GM19395 (cell line): ENCODE measurements around the gene NOTUM.

Experiments
- ATAC-seq: cut with Tn5 transposase; IDR thresholded peaks from one replicate; pipeline ENCODE4 v1.9.1; 2021; ENCODE audit warnings: mild to moderate bottlenecking, moderate library complexity; ENCODE audit not compliant: unreplicated experiment

The NOTUM gene

GRCh38 chr17:81961087-81961511, at the start of gene NOTUM:
Gene NOTUM, minus strand, starts transcription at chr17:81961187. Its CDS starts 278 bp downstream, at chr17:81960909.
- no peak for ATAC-seq

DNA sequence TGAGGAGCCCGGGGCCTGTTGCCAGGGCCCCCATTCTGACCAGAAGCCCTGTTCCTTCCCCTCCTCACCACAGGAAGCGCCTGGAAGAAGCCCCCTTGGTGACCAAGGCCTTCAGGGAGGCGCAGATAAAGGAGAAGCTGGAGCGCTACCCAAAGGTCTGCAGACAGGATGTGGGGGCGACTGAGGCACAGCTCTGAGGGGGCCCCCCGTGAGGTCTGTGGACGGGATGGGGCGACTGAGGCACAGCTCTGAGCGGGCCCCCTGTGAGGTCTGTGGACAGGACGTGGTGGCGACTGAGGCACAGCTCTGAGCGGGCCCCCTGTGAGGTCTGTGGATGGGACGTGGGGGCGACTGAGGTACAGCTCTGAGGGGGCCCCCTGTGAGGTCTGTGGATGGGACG, 48.4 kb upstream of the NOTUM start:
- ATAC-seq = no peak

DNA sequence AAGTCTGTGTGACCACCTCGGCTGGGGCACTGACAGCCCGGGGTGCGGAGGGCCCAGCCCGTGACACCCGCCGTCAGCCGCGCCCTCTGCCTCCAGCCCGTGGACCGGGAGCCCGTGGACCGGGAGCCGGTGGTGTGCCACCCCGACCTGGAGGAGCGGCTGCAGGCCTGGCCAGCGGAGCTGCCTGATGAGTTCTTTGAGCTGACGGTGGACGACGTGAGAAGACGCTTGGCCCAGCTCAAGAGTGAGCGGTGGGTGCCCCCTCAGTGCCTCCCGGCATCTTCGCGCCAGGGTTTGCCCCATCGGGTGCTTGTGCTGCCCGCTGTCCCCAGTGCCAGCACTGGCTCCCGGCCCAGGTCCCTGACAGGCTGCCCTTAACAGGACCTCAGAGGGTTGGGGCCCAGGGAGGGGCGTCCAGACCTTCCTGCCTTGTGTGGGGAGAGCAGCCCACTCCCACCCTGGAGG, 48.0 kb upstream of the NOTUM start:
- no peak for ATAC-seq

DNA sequence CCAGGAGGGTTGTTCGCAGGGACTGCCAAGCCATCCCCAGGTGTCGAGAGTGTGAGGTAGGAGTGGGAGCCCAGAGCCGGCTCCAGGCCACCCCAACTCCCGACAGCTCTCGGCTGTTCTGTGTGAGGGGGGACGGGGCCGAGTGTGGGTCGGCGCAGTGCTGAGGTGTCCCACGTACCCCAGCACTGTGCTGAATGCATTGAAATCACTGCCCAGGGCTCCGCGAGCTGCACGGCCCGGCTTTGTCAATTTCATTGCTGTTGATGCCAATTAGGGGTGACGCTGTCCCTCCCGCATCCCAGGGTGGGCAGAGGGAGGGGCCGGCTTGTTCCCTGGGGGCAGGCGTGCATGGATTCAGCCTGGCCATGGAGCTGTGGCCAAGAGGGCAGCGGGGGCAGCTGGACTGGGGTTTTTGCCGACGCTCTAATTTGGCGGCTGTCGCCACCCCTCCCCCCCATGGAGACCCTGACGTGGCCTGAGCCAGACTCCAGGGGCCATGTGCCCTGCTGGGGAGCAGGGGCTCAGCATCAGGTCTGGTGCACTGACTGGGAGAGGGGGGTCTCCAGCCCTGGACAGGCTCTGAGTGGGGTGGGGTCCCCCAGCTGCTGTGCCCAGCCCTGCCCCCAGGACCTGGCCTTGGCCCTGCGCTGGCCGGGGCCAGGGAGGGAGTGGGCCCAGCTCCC, 47.4 kb upstream of the NOTUM start:
- ATAC-seq = no peak

- no peak for ATAC-seq
Measured at GRCh38 chr17:82007495-82008257, 46.7 kb upstream of the NOTUM start.

DNA sequence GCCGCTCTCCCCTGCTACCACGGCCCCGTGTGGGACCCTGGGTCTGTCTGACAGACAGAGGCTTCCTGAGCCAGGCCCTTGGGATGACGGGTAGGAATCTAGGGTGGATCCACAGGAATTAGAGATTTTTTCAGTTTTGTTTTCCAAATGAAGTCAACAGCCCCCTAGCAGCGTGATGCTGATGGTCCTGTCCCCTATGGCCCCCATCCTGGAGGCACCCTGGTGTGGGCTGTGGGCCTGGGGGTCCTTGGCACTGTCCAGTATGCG, 46.2 kb upstream of the NOTUM start:
- ATAC-seq = no peak

GRCh38 chr17:82006468-82007227, 45.7 kb upstream of the NOTUM start:
- ATAC-seq = no peak

- ATAC-seq = no peak
Measured at GRCh38 chr17:82005701-82006348, 44.8 kb upstream of the NOTUM start.

DNA sequence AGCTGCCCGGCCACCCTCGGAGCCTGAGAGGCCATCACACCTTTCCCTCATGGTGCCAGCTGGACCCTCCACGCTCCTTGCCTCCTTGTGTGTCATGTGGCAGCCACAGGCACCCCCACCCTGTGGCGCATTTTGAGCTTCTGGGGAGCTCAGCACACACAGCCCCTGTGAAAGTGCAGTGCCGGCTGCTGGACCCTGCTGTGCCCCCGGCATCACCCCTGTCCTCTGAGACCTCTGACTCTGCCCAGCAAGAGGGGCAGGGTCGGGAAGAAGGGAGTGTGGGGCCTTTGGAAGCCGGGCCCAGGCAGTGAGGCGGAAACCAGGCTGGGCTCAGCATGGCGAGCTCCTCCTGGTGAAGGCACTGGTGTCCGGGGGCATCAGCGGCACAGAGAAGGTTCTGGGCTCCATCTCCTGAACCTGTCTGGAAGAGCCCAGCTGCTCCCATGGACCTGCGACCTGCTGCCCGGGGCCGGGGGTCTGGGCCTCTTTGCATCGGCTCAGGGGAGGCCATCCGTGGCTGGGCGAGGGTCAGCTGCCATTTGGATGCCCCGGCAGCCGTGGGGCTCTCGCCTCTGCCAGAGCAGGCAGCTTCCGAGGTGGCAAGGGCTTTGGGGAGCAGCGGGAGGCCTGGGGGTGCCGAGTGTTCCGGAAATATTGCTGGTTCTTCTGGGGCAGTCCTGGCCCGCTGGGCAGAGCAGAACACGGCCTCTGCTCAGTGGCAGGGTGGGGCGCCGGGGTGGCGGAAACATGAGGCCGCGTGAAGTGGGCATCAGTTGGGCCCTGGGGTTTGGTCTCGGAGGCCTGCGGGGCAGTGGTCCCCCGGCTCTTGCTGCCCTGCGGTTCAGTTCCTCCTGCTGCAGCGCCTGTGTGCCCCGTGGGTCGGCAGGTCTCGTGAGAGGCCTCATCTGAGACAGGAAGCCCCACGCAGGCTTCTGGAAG, 43.8 kb upstream of the NOTUM start:
- no peak for ATAC-seq

DNA sequence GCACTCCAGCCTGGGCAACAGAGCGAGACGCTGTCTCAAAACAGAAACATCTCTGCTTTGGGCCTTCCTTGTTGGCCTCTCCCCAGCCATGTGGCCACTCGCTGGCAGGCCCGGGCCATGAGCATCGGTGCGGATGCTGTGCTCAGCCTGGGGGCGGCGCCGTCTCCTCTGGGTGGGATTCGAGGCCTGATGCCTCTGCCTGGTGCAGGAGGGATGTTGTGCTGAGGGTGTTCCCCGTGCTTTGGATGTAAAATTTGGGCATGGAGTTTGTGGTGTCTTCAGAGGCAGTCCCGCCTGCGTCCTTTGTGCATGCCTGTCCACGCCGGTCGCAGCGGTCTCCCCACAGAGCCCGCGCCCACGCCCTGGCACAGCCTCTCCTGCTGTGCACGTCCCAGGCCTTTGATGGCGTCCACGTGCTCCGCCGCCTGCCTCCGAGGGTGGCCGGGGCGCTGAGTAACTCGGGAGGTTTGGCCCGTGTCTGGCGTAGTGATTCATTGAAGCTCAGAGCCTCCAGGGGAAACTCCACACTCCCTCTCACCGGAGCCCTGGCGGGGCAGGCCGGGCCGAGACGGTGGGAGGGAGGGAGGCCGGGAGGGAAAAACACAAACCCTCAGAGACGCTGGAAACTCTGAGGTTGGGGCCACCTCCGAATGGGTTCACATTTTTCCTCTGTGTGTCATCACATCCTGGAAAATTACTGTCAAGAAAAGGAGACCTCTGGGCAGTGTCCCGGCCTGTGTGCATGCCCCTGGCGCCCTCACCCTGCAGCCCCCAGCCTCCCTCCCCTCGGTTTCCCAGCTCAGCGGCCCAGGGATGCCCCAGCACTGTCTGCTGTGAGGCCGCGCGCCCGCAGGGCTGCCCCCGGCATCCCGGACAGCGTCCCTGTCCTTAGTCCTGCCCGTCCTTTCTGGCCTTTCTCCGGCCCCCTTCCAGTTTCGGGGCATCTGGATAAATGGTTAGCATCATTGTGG, 42.7 kb upstream of the NOTUM start:
- ATAC-seq = no peak

DNA sequence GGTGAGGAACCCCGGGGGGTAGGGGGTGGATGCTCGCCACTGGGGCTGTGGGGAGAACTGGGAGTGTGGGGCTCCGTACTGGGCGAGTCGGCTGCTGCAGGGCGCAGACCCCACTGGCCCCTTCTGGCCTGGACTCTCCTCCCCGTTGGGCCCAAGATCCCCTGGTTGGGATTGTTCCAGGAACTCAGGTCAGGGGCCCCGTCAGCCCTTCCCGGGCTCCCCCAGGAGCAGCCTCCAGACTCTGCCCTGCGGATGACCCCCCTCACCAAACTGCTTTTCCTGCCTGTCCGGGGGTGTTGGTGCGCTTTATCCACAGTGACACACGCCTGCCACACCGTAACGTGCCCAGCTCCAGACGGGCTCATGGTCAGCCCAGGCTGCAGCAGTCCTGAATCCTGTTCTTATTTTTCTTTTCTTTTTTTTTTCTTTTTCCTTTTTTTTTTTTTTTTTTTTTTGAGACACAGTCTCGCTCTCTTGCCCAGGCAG, 40.6 kb upstream of the NOTUM start:
- ATAC-seq = no peak

- ATAC-seq = no peak
Measured at GRCh38 chr17:82000803-82001570, 40.0 kb upstream of the NOTUM start.

DNA sequence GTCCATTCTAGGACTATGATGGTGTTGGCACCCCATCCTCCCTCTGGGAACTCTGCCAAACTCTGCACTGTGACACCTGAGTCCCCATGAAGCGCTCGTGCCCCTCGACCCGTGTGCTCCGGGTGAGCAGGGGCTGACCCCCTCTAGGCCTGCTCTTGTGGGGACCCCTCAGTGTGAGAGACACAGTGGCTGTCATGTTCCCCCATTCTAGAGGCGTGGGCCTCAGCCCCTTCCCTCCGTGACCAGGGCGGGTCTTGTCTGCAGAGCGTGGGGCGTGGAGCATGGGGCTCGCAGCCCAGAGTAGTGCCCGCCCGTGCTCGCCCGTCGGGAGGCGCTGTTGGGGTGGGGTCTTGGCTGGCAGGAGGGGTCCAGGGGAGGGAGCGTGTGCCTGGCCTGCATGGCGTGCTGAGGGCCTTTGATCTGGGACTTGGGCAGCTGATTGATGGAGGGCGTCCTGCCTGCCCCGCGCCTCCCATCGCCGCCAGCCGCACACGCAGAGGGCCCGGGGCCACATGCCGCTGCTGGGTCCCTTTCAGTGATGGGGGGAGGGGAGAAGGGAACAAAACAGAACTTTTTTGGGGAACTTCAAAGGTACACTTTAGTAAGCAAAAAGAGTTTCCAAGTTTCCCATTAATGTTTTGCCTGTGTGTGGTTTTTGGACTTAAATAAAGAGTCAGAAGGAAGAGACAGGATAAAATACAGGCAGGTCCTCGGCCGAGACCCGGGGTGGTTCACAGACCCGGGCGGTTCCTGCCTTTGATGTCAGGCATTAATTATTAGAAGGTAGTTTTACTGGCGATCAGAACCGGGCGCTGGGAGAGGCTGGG, 39.2 kb upstream of the NOTUM start:
- no peak for ATAC-seq

GRCh38 chr17:81999587-81999975, 38.6 kb upstream of the NOTUM start:
- no peak for ATAC-seq

DNA sequence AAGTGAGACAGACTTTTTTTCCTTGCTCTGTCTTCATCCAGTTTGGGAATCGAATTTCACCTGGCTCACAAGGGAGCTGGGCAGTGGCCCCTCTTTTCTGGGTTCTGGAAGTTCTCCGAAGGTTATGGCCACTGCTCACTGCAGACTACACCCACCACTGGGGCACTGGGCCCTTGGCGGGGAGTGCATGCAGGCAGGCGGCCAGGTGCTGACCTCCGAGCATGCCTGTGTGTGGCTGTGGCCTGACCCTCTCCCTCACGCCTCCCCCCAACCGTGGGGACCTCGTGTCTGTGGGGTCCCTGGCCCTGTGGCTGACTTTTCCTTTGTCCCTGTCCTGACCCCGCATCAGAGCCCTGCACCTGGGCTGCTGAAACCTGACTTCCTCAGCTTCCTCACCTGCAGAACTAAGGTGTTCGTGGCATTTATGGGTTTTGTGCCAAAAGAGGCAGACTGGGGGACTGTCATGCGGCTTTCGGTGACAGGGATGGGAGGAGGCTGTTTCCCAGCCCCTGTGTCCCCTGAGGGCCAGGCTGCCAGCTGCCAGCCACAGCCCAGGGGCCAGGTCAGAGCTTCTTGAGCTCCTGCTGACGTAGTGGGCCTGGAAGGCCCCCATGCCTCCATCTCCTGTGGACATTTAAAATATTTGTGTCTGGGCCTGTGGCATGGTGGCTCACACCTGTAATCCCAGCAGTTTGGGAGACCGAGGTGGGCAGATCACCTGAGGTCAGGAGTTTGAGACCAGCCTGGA, 37.9 kb upstream of the NOTUM start:
- no peak for ATAC-seq

DNA sequence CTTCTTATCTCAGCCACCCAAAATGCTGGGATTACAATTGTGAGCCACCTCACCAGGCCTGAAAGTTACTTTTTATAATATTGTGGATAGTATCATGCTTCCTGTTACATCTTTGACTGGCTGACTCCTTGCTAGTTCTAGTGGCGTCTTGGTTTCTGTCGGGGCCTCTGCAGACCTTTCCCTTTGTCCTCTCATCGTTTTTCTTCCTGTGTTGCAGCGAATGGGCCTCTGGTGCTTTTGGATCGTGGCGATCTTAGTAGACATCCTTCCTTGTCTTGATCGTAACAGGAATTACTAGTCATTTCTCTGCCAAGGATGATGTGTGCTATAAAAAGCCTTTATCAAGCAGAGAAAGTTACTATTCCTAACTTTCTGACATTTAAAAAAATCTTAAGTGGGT, 37.2 kb upstream of the NOTUM start:
- no peak for ATAC-seq
